ENCODE data around the gene BIRC5. TPM values are rescaled to one million over a fixed set of nuclear protein-coding genes. Genes with fewer than 3 reads are reported as not detected.
A peak's percentile ranks its signal among the peaks of the same experiment; 100 is the strongest.

BIRC5 gene
- total and polyA plus RNA-seq, 8 donors = 0.12 to 1.7 (median 0.77) TPM; not detected in 1

- Histone ChIP-seq H3K27me3 (no peaks in the 10 kb centered on the region), H3K9me3 (no peaks in the 10 kb centered on the region), H3K27ac (no peak overlapping the region), H3K4me3 (no peak overlapping the region), H3K36me3 (no peaks in the 10 kb centered on the region), H3K4me1 (no peaks in the 10 kb centered on the region)
- peak in 1 of 4 donors; percentile 5 for ATAC-seq
- intact Hi-C loops (cut with DNase I) = no loop called here
- no peak for TF ChIP-seq CTCF (IDR thresholded peaks at IDR 0.05)
- peak in 1 of 6 donors; percentile 52 for DNase-seq
- WGBS, 2 donors = 63 to 67% methylated on average over 16 of the region's 16 CpGs
- no peak for FAIRE-seq
Measured at GRCh38 chr17:78257810-78258322, 43.8 kb downstream of the BIRC5 start.

GRCh38 chr17:78258323-78259191 lies 44.5 kb downstream of the BIRC5 start:
- no peak for FAIRE-seq
- ATAC-seq = peak in 2 of 4 donors; percentile 24 to 26
- Histone ChIP-seq H3K9me3 (no peaks in the 10 kb centered on the region), H3K4me1 (no peaks in the 10 kb centered on the region), H3K36me3 (no peaks in the 10 kb centered on the region), H3K4me3 (no peak overlapping the region), H3K27me3 (no peaks in the 10 kb centered on the region), H3K27ac (peak overlapping the region in 1 of 4 donors; percentile 11)
- intact Hi-C loops (cut with DNase I) = no loop called here
- 35 to 50% methylated on average over 22 to 23 of the region's 23 CpGs for WGBS, 2 donors
- no peak for TF ChIP-seq CTCF (IDR thresholded peaks at IDR 0.05)
- DNase-seq = peak in 3 of 6 donors; percentile 36 to 67 (median 65)

- Histone ChIP-seq H3K27ac (no peak overlapping the region), H3K4me1 (no peaks in the 10 kb centered on the region), H3K36me3 (no peaks in the 10 kb centered on the region), H3K27me3 (no peaks in the 10 kb centered on the region), H3K9me3 (no peaks in the 10 kb centered on the region), H3K4me3 (no peak overlapping the region)
- TF ChIP-seq CTCF (IDR thresholded peaks at IDR 0.05) = no peak
- FAIRE-seq = no peak
- intact Hi-C loops (cut with DNase I) = no loop called here
- ATAC-seq = no peak
- no peak for DNase-seq
- WGBS, 2 donors = 78 to 88% methylated on average over 10 of the region's 10 CpGs
Measured at GRCh38 chr17:78259192-78259554, 45.1 kb downstream of the BIRC5 start.

GRCh38 chr17:78263063-78263735 lies 49.1 kb downstream of the BIRC5 start:
- Histone ChIP-seq H3K27ac (peak overlapping the region in 2 of 4 donors; percentile 27 to 50), H3K36me3 (no peaks in the 10 kb centered on the region), H3K27me3 (no peaks in the 10 kb centered on the region), H3K9me3 (no peaks in the 10 kb centered on the region), H3K4me1 (peaks cover 7 to 16% (median 9%) of the 10 kb centered on the region in 3 donors), H3K4me3 (no peak overlapping the region)
- WGBS, 2 donors = 78 to 84% methylated on average over 23 of the region's 23 CpGs
- DNase-seq = peak in 3 of 6 donors; percentile 31 to 65 (median 57)
- TF ChIP-seq CTCF (IDR thresholded peaks at IDR 0.05) = no peak
- intact Hi-C loops (cut with DNase I) = no loop called here
- no peak for ATAC-seq
- FAIRE-seq = no peak
